GM12878 (cell line): ENCODE results near the gene LEP. TPM values are rescaled to one million over a fixed set of nuclear protein-coding genes. Genes with fewer than 3 reads are reported as not detected.

Experiments used
- ATAC-seq: fragments of 200-7000 bp; cut with Tn5 transposase; 3 replicates; pipeline ENCODE4 v1.9.1; 2020; ENCODE audit warnings: mild to moderate bottlenecking, moderate library complexity
- BruUV-seq: library from RNA; stranded (reverse); fragments of 400-500 nt; replicated peaks from 2 replicates; lab custom pipeline; 2021; lab: Mats Ljungman, UMichigan
- CTCF ChIA-PET: fragments of 300-600 bp; sonication (Branson Sonifier 250); formaldehyde crosslinking; extraction: SDS; loops from one replicate; lab custom pipeline; 2021; ENCODE audit warnings: inconsistent platforms; lab: Yijun Ruan, JAX
- POLR2A ChIA-PET: fragments of 350-600 bp; formaldehyde crosslinking; extraction: SDS; loops from one replicate; lab custom pipeline; 2021; ENCODE audit warnings: inconsistent platforms; lab: Charles Lee
- RAD21 ChIA-PET: fragments of 300-600 bp; sonication (Branson Sonifier 250); formaldehyde crosslinking; loops from one replicate; lab custom pipeline; 2023; ENCODE audit warnings: antibody characterized with exemption; ENCODE audit not compliant: unreplicated experiment; lab: Charles Lee
- SMC1A ChIA-PET: fragments of 300-600 bp; sonication (Branson Sonifier 250); formaldehyde crosslinking; loops from one replicate; lab custom pipeline; 2023; ENCODE audit not compliant: unreplicated experiment, uncharacterized antibody; lab: Charles Lee
- DNase-seq: peaks from one replicate; pipeline ENCODE4 v3.0.0-alpha.2; 2011; ENCODE audit warnings: low read depth, low spot score
- FAIRE-seq: peaks from 3 replicates; lab custom pipeline; 2011; peaks lifted over from hg19 to GRCh38; lab: Jason Lieb, UNC
- H2AFZ ChIP-seq: 2 replicates; pipeline ENCODE4 v1.6.0; 2011; ENCODE audit warnings: low read depth, low read length, control low read depth; ENCODE audit not compliant: control insufficient read depth
- H3K27ac ChIP-seq: 2 replicates; pipeline ENCODE4 v1.5.1; 2011; ENCODE audit warnings: control low read depth; ENCODE audit not compliant: control insufficient read depth, insufficient read depth
- H3K27me3 ChIP-seq, 2 experiments: replicated peaks in 1 of 2; 2 replicates each; pipeline versions ENCODE4 v1.6.0 to v1.6.1; 2011; ENCODE audit warnings: low read length in 1 of 2; ENCODE audit not compliant: control insufficient read depth in 2 of 2, insufficient read depth in 2 of 2
- H3K36me3 ChIP-seq, 2 experiments: 2 replicates each; pipeline ENCODE4 v1.5.1; 2011; ENCODE audit warnings: low read length in 1 of 2; ENCODE audit not compliant: control insufficient read depth in 2 of 2, insufficient read depth in 2 of 2
- H3K4me1 ChIP-seq: 2 replicates; pipeline ENCODE4 v1.6.1; 2011; ENCODE audit warnings: mild to moderate bottlenecking, low read length, moderate library complexity, mixed read lengths; ENCODE audit not compliant: control insufficient read depth, insufficient read depth
- H3K4me2 ChIP-seq: 2 replicates; pipeline ENCODE4 v1.6.0; 2011; ENCODE audit warnings: control low read depth; ENCODE audit not compliant: control insufficient read depth, insufficient read depth
- H3K4me3 ChIP-seq: fragments of 200-600 bp; sonication (generic); 2 replicates; pipeline ENCODE4 v1.5.1; 2016
- H3K79me2 ChIP-seq: 2 replicates; pipeline ENCODE4 v1.6.0; 2011; ENCODE audit warnings: low read length; ENCODE audit not compliant: control insufficient read depth, insufficient read depth
- H3K9ac ChIP-seq: 2 replicates; pipeline ENCODE4 v1.8.0; 2011; ENCODE audit warnings: low read length, control low read depth, mixed read lengths; ENCODE audit not compliant: control insufficient read depth, insufficient read depth
- H3K9me3 ChIP-seq: replicated peaks from 3 replicates; pipeline ENCODE4 v1.5.1; 2011; ENCODE audit warnings: mild to moderate bottlenecking, low read length; ENCODE audit not compliant: control insufficient read depth, insufficient read depth
- H4K20me1 ChIP-seq: 2 replicates; pipeline ENCODE4 v1.6.0; 2011; ENCODE audit not compliant: control insufficient read depth, insufficient read depth
- CEBPB ChIP-seq, 2 experiments: fragments of 150-350 bp in 1 of 2; IDR thresholded peaks; 2 replicates each; pipeline ENCODE4 v1.6.1; 2012 to 2014; ENCODE audit warnings: low read depth in 2 of 2, low read length in 2 of 2, borderline replicate concordance in 1 of 2, inconsistent platforms in 1 of 2
- CHD4 ChIP-seq: fragments of 200-600 bp; sonication (generic); IDR thresholded peaks from 2 replicates; pipeline ENCODE4 v1.6.1; 2016; ENCODE audit warnings: mild to moderate bottlenecking
- SREBF2 ChIP-seq: IDR thresholded peaks from 2 replicates; pipeline ENCODE4 v1.6.1; 2012; ENCODE audit warnings: mild to moderate bottlenecking, low read length
- WRNIP1 ChIP-seq: IDR thresholded peaks from 2 replicates; pipeline ENCODE4 v1.6.1; 2011; ENCODE audit warnings: low read depth, low read length, improper control_type of control experiment, borderline replicate concordance
- WGBS: methylation state at CpG from one replicate; pipeline ENCODE4 v1.1.6; 2016; ENCODE audit warnings: low lambda C conversion rate; ENCODE audit not compliant: insufficient replicate concordance, insufficient coverage; ENCODE audit errors: missing lambda C conversion rate; 5-methylcytosine and 5-hydroxymethylcytosine counted together
- in situ Hi-C: fragments of 300-500 bp; cut with MboI; formaldehyde crosslinking; loops from 9 replicates; pipeline ENCODE4 v1.14.3; 2018; ENCODE audit warnings: mixed read lengths
- intact Hi-C: fragments of 100-400 bp; cut with micrococcal nuclease; formaldehyde crosslinking; loops from one replicate; pipeline ENCODE4 v1.14.2; 2022; ENCODE audit not compliant: unreplicated experiment
- polyA plus RNA-seq, 11 experiments: library from polyadenylated mRNA; depleted of rRNA in 4 of 11; unstranded in 6 of 11; stranded (reverse) in 5 of 11; fragments of >200 nt; fragmentation: Nextera tagmentation in 4 of 11; fragmentation: Illumina TruSeq in 1 of 11; extraction: Ambion mirVana in 4 of 11; extraction: Trizol in 1 of 11; gene quantifications; 1 replicate in 1 of 11; 2 replicates in 10 of 11; pipeline versions ENCODE4 v1.2.1 to v1.2.3, GENCODE V29; 2011 to 2016; ENCODE audit warnings: inconsistent platforms in 2 of 11, missing spikeins in 2 of 11, low read depth in 1 of 11
- total RNA-seq, 4 experiments: library from RNA; depleted of rRNA in 3 of 4; stranded (reverse); fragments of >200 nt in 3 of 4; fragmentation: Illumina TruSeq in 1 of 4; extraction: Trizol in 1 of 4; gene quantifications; 2 replicates each; pipeline versions ENCODE4 v1.2.1 to v1.2.3, GENCODE V29; 2013 to 2021
- TF ChIP-seq, protein P1 (sequence below): IDR thresholded peaks from 2 replicates; pipeline ENCODE4 v1.6.1; 2012; ENCODE audit warnings: low read depth, low read length, improper control_type of control experiment
- TF ChIP-seq, protein P2 (sequence below): fragments of 450-650 bp; IDR thresholded peaks from 2 replicates; pipeline ENCODE4 v1.6.1; 2014; ENCODE audit warnings: mild to moderate bottlenecking
- TF ChIP-seq, protein P3 (sequence below): fragments of 450-650 bp; IDR thresholded peaks from 2 replicates; pipeline ENCODE4 v1.6.1; 2017; ENCODE audit warnings: mild to moderate bottlenecking

The LEP gene
- total and polyA plus RNA-seq, 10 of the 15 experiments (the other 5 are each of a cell fraction or from before 2014, with no cell fraction given), result not detected

DNA sequence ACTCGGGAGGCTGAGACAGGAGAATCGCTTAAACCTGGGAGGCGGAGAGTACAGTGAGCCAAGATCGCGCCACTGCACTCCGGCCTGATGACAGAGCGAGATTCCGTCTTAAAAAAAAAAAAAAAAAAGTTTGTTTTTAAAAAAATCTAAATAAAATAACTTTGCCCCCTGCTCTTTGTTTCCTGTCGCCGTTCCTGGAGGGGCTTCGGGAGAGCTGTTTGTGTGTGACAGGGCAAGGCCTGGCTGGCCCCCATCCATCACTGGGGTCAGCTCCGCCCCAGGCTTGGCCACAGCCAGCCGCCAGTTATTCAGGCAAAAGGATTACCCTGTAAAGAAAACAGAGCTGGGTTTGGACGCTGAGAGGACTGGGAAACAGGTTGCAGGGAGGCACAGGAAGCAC lies 16.4 kb downstream of the LEP start (continued):
- TF ChIP-seq, protein P1, sequence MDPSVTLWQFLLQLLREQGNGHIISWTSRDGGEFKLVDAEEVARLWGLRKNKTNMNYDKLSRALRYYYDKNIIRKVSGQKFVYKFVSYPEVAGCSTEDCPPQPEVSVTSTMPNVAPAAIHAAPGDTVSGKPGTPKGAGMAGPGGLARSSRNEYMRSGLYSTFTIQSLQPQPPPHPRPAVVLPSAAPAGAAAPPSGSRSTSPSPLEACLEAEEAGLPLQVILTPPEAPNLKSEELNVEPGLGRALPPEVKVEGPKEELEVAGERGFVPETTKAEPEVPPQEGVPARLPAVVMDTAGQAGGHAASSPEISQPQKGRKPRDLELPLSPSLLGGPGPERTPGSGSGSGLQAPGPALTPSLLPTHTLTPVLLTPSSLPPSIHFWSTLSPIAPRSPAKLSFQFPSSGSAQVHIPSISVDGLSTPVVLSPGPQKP, result no peak
- TF ChIP-seq CHD4 (no peak), WRNIP1 (no peak), SREBF2 (no peak), CEBPB (IDR thresholded peaks at IDR 0.05; ENCODE audit: borderline replicate concordance in 1 of 2, low read depth in 2 of 2, low read length in 2 of 2) (no peak)
- TF ChIP-seq, protein P2, sequence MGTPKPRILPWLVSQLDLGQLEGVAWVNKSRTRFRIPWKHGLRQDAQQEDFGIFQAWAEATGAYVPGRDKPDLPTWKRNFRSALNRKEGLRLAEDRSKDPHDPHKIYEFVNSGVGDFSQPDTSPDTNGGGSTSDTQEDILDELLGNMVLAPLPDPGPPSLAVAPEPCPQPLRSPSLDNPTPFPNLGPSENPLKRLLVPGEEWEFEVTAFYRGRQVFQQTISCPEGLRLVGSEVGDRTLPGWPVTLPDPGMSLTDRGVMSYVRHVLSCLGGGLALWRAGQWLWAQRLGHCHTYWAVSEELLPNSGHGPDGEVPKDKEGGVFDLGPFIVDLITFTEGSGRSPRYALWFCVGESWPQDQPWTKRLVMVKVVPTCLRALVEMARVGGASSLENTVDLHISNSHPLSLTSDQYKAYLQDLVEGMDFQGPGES, result no peak

DNA sequence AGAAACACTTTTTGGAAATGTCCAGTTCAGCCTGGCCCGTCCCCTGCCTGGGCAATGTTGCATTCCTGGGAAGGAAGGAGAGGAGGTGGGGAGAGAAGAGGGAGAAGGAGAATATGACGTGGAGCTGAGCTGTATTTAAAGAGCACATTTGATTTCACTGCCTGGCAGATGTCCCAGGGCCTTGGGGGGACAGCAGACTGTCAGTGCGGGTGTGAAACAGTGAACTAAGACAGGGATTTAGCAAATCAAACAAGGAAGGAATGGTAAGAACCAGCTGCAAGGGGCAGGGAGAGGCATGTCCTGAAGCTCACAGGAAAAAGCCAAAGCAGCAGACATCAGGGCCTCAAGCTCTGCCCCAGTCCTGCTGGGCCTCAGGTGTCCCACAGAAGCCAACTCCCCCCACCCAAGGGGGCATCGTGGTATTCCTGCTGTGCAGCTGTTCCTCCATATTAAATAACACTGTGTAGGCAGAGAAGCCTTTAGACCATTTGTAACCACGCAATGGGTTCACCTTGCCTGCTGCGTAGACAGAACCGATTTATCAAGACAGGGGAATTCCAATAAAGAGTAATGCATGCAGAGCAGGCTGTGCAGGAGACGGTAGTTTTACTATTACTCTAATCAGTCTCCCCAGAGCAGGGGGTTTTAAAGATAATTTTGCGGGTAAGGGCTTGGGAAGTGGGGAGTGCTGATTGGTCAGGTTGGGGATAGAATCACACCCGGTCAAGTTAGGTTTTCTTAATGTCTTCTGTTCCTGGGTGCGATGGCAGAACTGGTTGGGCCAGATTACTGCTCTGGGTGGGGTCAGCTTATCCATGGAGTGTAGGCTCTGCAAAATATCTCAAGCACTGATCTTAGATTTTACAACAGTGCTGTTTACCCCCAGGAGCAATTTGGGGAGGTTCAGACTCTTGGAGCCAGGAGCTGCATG lies 18.3 kb downstream of the LEP start:
- Histone ChIP-seq H3K4me3 (no peak overlapping the region), H3K4me2 (no peak overlapping the region), H3K36me3 (no peaks in the 10 kb centered on the region), H3K9me3 (no peaks in the 10 kb centered on the region), H3K4me1 (no peaks in the 10 kb centered on the region), H3K27me3 (no peaks in the 10 kb centered on the region; a peak in 1 of 4 replicates), H4K20me1 (no peaks in the 10 kb centered on the region), H3K9ac (no peak overlapping the region), H2AFZ (no peak overlapping the region), H3K79me2 (no peaks in the 10 kb centered on the region), H3K27ac (no peak overlapping the region)
- no peak for DNase-seq
- FAIRE-seq, result no peak
- no TSS peak for BruUV-seq
- 20% methylated on average over 11 of the region's 11 CpGs for WGBS
- in situ Hi-C loops, result no loop called here
- intact Hi-C loops, result no loop called here
- no peak; the same call in 2 of the 3 replicates for ATAC-seq
- SMC1A ChIA-PET, result no interaction called here
- POLR2A ChIA-PET, result no interaction called here
- CTCF ChIA-PET, result no interaction called here
- TF ChIP-seq, protein P3, sequence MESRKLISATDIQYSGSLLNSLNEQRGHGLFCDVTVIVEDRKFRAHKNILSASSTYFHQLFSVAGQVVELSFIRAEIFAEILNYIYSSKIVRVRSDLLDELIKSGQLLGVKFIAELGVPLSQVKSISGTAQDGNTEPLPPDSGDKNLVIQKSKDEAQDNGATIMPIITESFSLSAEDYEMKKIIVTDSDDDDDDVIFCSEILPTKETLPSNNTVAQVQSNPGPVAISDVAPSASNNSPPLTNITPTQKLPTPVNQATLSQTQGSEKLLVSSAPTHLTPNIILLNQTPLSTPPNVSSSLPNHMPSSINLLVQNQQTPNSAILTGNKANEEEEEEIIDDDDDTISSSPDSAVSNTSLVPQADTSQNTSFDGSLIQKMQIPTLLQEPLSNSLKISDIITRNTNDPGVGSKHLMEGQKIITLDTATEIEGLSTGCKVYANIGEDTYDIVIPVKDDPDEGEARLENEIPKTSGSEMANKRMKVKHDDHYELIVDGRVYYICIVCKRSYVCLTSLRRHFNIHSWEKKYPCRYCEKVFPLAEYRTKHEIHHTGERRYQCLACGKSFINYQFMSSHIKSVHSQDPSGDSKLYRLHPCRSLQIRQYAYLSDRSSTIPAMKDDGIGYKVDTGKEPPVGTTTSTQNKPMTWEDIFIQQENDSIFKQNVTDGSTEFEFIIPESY, result no peak
- RAD21 ChIA-PET, result no interaction called here
